Loucy (cell line): Measurements from ENCODE around the gene TMEM86B.

ENCODE experiments used
- H2AFZ ChIP-seq: fragments of 200-600 bp; sonication (generic); 2 replicates; pipeline ENCODE4 v1.6.0; 2016; ENCODE audit warnings: antibody characterized with exemption, mild to moderate bottlenecking, low read length, moderate library complexity
- H3F3A ChIP-seq: fragments of 200-600 bp; 2 replicates; pipeline ENCODE4 v1.6.0; 2016; ENCODE audit warnings: antibody characterized with exemption, low read depth, mild to moderate bottlenecking
- H3K27me3 ChIP-seq: fragments of 200-600 bp; sonication (generic); 2 replicates; pipeline ENCODE4 v1.6.1; 2014; ENCODE audit warnings: low read length, mild to moderate bottlenecking; ENCODE audit not compliant: insufficient read depth, poor library complexity, severe bottlenecking
- H3K36me3 ChIP-seq: fragments of 200-600 bp; sonication (generic); 2 replicates; pipeline ENCODE4 v1.6.1; 2016; ENCODE audit warnings: low read length; ENCODE audit not compliant: insufficient read depth
- H3K4me1 ChIP-seq: fragments of 200-600 bp; sonication (generic); 2 replicates; pipeline ENCODE4 v1.5.1; 2014; ENCODE audit warnings: low read length, mild to moderate bottlenecking; ENCODE audit not compliant: insufficient read depth, poor library complexity, severe bottlenecking
- H3K4me2 ChIP-seq: fragments of 200-600 bp; sonication (generic); 2 replicates; pipeline ENCODE4 v1.6.0; 2014; ENCODE audit warnings: antibody characterized with exemption, low read length, low read depth, mild to moderate bottlenecking; ENCODE audit not compliant: poor library complexity, severe bottlenecking
- H3K4me3 ChIP-seq: fragments of 200-600 bp; sonication (generic); 2 replicates; pipeline ENCODE4 v1.5.1; 2014; ENCODE audit warnings: low read length, mild to moderate bottlenecking, mixed read lengths; ENCODE audit not compliant: poor library complexity, severe bottlenecking
- H3K79me2 ChIP-seq: fragments of 200-600 bp; sonication (generic); 2 replicates; pipeline ENCODE4 v1.6.1; 2014; ENCODE audit warnings: low read length; ENCODE audit not compliant: insufficient read depth
- H3K9ac ChIP-seq: fragments of 200-600 bp; sonication (generic); 2 replicates; pipeline ENCODE4 v1.6.0; 2014; ENCODE audit warnings: mild to moderate bottlenecking, low read depth, low read length, moderate library complexity; ENCODE audit not compliant: poor library complexity, severe bottlenecking
- H3K9me2 ChIP-seq: fragments of 200-600 bp; sonication (generic); replicated peaks from 2 replicates; pipeline ENCODE4 v1.6.1; 2016; ENCODE audit warnings: low read depth, low read length, mixed read lengths
- H3K9me3 ChIP-seq: fragments of 200-600 bp; sonication (generic); 2 replicates; pipeline ENCODE4 v1.6.1; 2014; ENCODE audit warnings: mild to moderate bottlenecking, antibody characterized with exemption, low read length, low read depth; ENCODE audit not compliant: insufficient read depth
- H4K20me1 ChIP-seq: fragments of 200-600 bp; sonication (generic); 2 replicates; pipeline ENCODE4 v1.6.0; 2014; ENCODE audit warnings: antibody characterized with exemption, low read length, mild to moderate bottlenecking; ENCODE audit not compliant: insufficient read depth, poor library complexity, severe bottlenecking
- EZH2phosphoT487 ChIP-seq: fragments of 200-600 bp; IDR thresholded peaks from 2 replicates; pipeline ENCODE4 v1.6.1; 2018; ENCODE audit warnings: antibody characterized with exemption, mild to moderate bottlenecking, moderate library complexity, borderline replicate concordance
- TF ChIP-seq, protein P1 (sequence below): fragments of 200-600 bp; sonication (generic); conservative IDR thresholded peaks from 2 replicates; pipeline ENCODE4 v1.5.1; 2014; ENCODE audit warnings: mild to moderate bottlenecking, antibody characterized with exemption, low read length

Gene TMEM86B

DNA sequence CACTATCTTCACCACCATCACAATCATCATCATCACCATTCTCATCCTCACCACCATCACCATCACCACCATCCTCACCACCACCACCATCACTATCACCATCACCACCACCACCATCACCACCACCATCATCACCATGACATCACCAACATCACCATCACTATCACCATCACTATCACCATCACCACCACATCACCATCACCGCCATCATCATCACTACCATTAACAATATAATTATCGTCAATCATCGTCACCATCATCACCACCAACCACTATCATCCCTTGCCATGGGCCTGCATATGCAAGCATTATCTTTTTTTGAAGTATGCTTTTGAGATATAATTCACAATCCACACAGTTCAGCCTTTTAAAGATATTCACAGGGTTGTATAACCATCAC, 37.8 kb upstream of the TMEM86B start:
- no peak overlapping the region for H3K9ac ChIP-seq
- no peaks in the 10 kb centered on the region for H3K4me1 ChIP-seq
- H3K36me3 ChIP-seq: no peaks in the 10 kb centered on the region; the same call in 1 of the 2 replicates
- no peaks in the 10 kb centered on the region for H3F3A ChIP-seq
- H4K20me1 ChIP-seq: no peaks in the 10 kb centered on the region
- no peak overlapping the region for H2AFZ ChIP-seq
- H3K9me2 ChIP-seq: no peaks in the 10 kb centered on the region
- no peaks in the 10 kb centered on the region for H3K27me3 ChIP-seq
- TF ChIP-seq EZH2phosphoT487: no peak
- TF ChIP-seq, protein P1, sequence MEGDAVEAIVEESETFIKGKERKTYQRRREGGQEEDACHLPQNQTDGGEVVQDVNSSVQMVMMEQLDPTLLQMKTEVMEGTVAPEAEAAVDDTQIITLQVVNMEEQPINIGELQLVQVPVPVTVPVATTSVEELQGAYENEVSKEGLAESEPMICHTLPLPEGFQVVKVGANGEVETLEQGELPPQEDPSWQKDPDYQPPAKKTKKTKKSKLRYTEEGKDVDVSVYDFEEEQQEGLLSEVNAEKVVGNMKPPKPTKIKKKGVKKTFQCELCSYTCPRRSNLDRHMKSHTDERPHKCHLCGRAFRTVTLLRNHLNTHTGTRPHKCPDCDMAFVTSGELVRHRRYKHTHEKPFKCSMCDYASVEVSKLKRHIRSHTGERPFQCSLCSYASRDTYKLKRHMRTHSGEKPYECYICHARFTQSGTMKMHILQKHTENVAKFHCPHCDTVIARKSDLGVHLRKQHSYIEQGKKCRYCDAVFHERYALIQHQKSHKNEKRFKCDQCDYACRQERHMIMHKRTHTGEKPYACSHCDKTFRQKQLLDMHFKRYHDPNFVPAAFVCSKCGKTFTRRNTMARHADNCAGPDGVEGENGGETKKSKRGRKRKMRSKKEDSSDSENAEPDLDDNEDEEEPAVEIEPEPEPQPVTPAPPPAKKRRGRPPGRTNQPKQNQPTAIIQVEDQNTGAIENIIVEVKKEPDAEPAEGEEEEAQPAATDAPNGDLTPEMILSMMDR: no peak
- no peak overlapping the region for H3K4me3 ChIP-seq
- no peak overlapping the region for H3K4me2 ChIP-seq
- peaks cover 3% of the 10 kb centered on the region; the same call in 1 of the 2 replicates for H3K79me2 ChIP-seq
- H3K9me3 ChIP-seq: no peaks in the 10 kb centered on the region

DNA sequence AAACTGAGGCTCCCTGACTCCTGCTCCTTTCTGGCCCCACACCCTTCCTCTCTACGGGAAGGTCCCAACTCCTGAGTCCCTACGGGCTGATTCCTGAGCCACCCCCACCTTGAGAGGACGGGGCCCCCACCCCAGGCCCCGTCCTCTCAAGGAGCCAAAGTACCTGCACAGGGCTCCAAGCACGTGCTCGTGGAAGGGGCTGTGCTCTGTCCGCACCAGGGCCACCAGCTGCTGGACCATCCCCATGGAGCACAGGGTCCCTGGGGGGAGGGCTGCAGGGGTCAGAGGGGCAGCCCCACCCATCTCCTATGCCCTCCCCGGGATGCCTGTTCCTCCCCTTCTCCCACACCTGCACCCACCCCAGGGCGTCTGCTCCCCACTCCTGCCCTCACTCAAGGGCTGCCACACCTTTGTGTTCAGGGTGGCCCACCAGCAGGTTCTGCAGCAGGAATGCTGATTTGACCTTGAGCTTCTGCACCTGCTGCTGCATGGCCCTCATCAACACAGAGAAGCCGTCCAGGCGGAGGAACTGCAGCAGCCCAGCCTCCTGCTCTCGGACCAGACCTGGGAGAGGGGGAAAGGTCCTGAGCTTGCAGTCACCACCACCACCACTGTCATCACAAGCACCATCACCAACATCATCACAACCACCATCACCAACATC, 37.3 kb upstream of the TMEM86B start:
- Histone ChIP-seq H3K27me3 (no peaks in the 10 kb centered on the region), H2AFZ (no peak overlapping the region), H3K36me3 (no peaks in the 10 kb centered on the region; the same call in 1 of the 2 replicates), H3K4me2 (no peak overlapping the region), H3K9me3 (no peaks in the 10 kb centered on the region), H3K4me1 (peaks cover under 1% of the 10 kb centered on the region), H3K9me2 (no peaks in the 10 kb centered on the region), H4K20me1 (no peaks in the 10 kb centered on the region), H3K9ac (no peak overlapping the region), H3F3A (no peaks in the 10 kb centered on the region), H3K79me2 (peaks cover 3% of the 10 kb centered on the region; the same call in 1 of the 2 replicates), H3K4me3 (no peak overlapping the region)
- TF ChIP-seq, protein P1: no peak

DNA sequence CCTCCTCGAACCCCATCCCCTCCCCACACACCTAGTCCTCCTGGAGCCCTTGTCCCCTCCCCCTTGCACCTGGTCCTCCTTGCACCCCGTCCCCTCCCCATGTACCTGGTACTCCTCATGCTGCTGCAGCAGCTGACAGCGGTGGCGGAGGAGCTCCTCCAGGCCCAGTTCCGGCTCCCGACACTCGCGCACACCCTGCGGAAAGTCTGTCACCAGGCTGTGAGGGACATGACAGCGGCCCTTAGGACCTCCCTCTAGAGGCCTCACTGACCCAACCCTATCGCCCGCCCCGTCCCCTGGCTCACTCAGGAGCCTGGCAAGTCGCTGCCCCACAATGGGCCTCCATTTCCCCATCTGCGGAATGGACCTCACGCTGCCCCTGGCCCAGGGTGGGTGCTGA, 36.6 kb upstream of the TMEM86B start:
- Histone ChIP-seq H3K4me3 (no peak overlapping the region), H3K4me2 (no peak overlapping the region), H3K9me3 (no peaks in the 10 kb centered on the region), H3K9me2 (no peaks in the 10 kb centered on the region), H3K79me2 (peaks cover 3% of the 10 kb centered on the region; the same call in 1 of the 2 replicates), H4K20me1 (no peaks in the 10 kb centered on the region), H3K9ac (no peak overlapping the region), H2AFZ (no peak overlapping the region), H3K4me1 (peaks cover 7% of the 10 kb centered on the region), H3K36me3 (no peaks in the 10 kb centered on the region; the same call in 1 of the 2 replicates), H3K27me3 (no peaks in the 10 kb centered on the region), H3F3A (no peaks in the 10 kb centered on the region)
- TF ChIP-seq, protein P1: no peak
- no peak for TF ChIP-seq EZH2phosphoT487
